DOHH2 (cell line): ENCODE measurements around the gene RNF150.

Experiments
- H3F3A ChIP-seq: fragments of 200-600 bp; sonication (generic), shearing (Covaris generic); 2 replicates; pipeline ENCODE4 v1.6.0; 2016; ENCODE audit warnings: antibody characterized with exemption, mild to moderate bottlenecking; ENCODE audit not compliant: control insufficient read depth, insufficient read depth
- H3K27ac ChIP-seq: fragments of 200-600 bp; sonication (generic); 2 replicates; pipeline ENCODE4 v1.5.1; 2014; ENCODE audit warnings: low read depth, mild to moderate bottlenecking, low read length, moderate library complexity
- H3K27me3 ChIP-seq: fragments of 200-600 bp; sonication (generic); 2 replicates; pipeline ENCODE4 v1.6.1; 2014; ENCODE audit warnings: mild to moderate bottlenecking, low read length, mixed read lengths; ENCODE audit not compliant: control insufficient read depth
- H3K36me3 ChIP-seq: fragments of 200-600 bp; sonication (generic); 2 replicates; pipeline ENCODE4 v1.6.1; 2014; ENCODE audit warnings: mild to moderate bottlenecking, low read length, moderate library complexity, mixed read lengths; ENCODE audit not compliant: control insufficient read depth
- H3K4me1 ChIP-seq: fragments of 200-600 bp; sonication (generic); 2 replicates; pipeline ENCODE4 v1.6.1; 2014; ENCODE audit warnings: mild to moderate bottlenecking, low read length, mixed read lengths; ENCODE audit not compliant: control insufficient read depth
- H3K4me2 ChIP-seq: fragments of 200-600 bp; sonication (generic); 2 replicates; pipeline ENCODE4 v1.6.0; 2014; ENCODE audit warnings: mild to moderate bottlenecking, low read length, moderate library complexity
- H3K4me3 ChIP-seq: fragments of 200-600 bp; sonication (generic); 2 replicates; pipeline ENCODE4 v1.5.1; 2014; ENCODE audit warnings: mild to moderate bottlenecking, low read length, mixed read lengths
- H3K79me2 ChIP-seq: fragments of 200-600 bp; sonication (generic); 2 replicates; pipeline ENCODE4 v1.6.1; 2014; ENCODE audit warnings: mild to moderate bottlenecking, low read length, mixed read lengths; ENCODE audit not compliant: control insufficient read depth
- H3K9me2 ChIP-seq: fragments of 200-600 bp; sonication (generic); replicated peaks from 2 replicates; pipeline ENCODE4 v1.6.1; 2014; ENCODE audit warnings: mild to moderate bottlenecking, low read length, mixed read lengths; ENCODE audit not compliant: control insufficient read depth
- H3K9me3 ChIP-seq: fragments of 200-600 bp; sonication (generic); 2 replicates; pipeline ENCODE4 v1.6.1; 2014; ENCODE audit warnings: antibody characterized with exemption, low read length, mixed read lengths; ENCODE audit not compliant: control insufficient read depth, insufficient read depth
- H4K20me1 ChIP-seq: fragments of 200-600 bp; sonication (generic); 2 replicates; pipeline ENCODE4 v1.6.0; 2014; ENCODE audit warnings: low read depth, mild to moderate bottlenecking, antibody characterized with exemption, low read length, moderate library complexity; ENCODE audit not compliant: control insufficient read depth, insufficient read depth
- EZH2phosphoT487 ChIP-seq: fragments of 200-600 bp; sonication (generic); IDR thresholded peaks from 2 replicates; pipeline ENCODE4 v1.6.1; 2017; ENCODE audit warnings: borderline replicate concordance, mild to moderate bottlenecking, antibody characterized with exemption, low read length, moderate library complexity, mixed read lengths
- TF ChIP-seq, protein P1 (sequence below): fragments of 200-600 bp; sonication (generic); IDR thresholded peaks from one replicate; pipeline ENCODE4 v1.5.1; 2014; ENCODE audit warnings: antibody characterized with exemption, mild to moderate bottlenecking, low read depth, low read length; ENCODE audit not compliant: poor library complexity, severe bottlenecking

Gene RNF150

DNA sequence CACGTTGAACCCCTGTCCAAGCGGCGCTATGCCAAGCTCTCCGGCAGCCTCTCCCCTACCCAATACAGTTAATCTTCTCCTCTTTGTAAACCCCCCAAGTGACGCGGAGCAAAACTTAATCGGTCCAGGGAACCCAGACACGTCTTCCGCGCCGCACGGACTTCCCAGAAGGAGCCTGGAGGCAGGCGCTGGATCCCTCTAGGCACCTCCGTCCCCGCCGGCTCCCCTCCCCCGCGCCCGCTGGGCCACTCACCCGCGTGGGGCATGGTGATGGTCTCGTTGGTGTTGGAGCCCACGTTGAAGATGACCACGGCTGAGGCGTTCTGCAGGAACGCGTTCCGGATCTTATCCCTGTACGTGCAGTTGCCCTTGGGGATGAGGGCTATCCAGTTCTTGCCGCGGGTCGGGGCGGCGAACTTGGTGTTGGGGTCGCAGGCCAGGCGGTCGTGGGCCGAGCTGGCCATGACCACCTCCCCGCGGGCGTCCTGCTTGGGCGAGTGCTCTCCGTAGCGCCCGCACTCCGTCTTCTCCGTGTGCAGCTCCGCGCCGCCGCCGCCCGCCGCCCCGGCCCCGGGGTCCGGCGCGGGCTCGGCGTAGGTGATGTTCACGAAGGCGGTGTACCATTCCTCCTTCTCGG lies 1.1 kb downstream of the RNF150 start:
- Histone ChIP-seq H3K4me1 (peaks cover 6% of the 10 kb centered on the region; the same call in 1 of the 2 replicates), H3F3A (no peaks in the 10 kb centered on the region), H3K9me2 (no peaks in the 10 kb centered on the region), H3K79me2 (no peaks in the 10 kb centered on the region), H3K27ac (no peak overlapping the region), H3K27me3 (peaks cover 8% of the 10 kb centered on the region), H3K4me3 (no peak overlapping the region), H4K20me1 (no peaks in the 10 kb centered on the region), H3K36me3 (no peaks in the 10 kb centered on the region), H3K9me3 (no peaks in the 10 kb centered on the region), H3K4me2 (no peak overlapping the region)
- TF ChIP-seq, protein P1, sequence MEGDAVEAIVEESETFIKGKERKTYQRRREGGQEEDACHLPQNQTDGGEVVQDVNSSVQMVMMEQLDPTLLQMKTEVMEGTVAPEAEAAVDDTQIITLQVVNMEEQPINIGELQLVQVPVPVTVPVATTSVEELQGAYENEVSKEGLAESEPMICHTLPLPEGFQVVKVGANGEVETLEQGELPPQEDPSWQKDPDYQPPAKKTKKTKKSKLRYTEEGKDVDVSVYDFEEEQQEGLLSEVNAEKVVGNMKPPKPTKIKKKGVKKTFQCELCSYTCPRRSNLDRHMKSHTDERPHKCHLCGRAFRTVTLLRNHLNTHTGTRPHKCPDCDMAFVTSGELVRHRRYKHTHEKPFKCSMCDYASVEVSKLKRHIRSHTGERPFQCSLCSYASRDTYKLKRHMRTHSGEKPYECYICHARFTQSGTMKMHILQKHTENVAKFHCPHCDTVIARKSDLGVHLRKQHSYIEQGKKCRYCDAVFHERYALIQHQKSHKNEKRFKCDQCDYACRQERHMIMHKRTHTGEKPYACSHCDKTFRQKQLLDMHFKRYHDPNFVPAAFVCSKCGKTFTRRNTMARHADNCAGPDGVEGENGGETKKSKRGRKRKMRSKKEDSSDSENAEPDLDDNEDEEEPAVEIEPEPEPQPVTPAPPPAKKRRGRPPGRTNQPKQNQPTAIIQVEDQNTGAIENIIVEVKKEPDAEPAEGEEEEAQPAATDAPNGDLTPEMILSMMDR, result no peak
- no peak for TF ChIP-seq EZH2phosphoT487

DNA sequence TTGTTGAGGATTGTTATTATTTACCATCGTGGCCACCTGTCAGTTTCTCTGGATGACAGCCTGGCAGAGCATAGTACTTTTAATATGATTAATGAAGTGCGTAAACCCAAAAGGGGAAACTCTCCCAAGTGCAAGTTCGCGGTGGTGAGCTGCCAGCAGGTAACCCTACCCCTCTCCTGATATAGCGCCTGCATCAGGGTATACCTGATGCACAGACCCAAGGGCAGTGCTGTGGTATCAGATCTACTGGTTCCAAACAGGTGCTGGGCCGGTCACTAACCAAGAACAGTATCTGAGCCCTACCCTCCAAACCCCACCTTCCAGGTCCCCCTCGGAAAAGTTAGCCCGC lies 1.6 kb downstream of the RNF150 start:
- Histone ChIP-seq H3K4me1 (peaks cover 6% of the 10 kb centered on the region; the same call in 1 of the 2 replicates), H3K9me3 (no peaks in the 10 kb centered on the region), H3K27me3 (peaks cover 8% of the 10 kb centered on the region), H3K27ac (no peak overlapping the region), H3K4me3 (no peak overlapping the region), H3K9me2 (no peaks in the 10 kb centered on the region), H3K79me2 (no peaks in the 10 kb centered on the region), H3F3A (no peaks in the 10 kb centered on the region), H4K20me1 (no peaks in the 10 kb centered on the region), H3K36me3 (no peaks in the 10 kb centered on the region), H3K4me2 (no peak overlapping the region)
- TF ChIP-seq, protein P1, result no peak

DNA sequence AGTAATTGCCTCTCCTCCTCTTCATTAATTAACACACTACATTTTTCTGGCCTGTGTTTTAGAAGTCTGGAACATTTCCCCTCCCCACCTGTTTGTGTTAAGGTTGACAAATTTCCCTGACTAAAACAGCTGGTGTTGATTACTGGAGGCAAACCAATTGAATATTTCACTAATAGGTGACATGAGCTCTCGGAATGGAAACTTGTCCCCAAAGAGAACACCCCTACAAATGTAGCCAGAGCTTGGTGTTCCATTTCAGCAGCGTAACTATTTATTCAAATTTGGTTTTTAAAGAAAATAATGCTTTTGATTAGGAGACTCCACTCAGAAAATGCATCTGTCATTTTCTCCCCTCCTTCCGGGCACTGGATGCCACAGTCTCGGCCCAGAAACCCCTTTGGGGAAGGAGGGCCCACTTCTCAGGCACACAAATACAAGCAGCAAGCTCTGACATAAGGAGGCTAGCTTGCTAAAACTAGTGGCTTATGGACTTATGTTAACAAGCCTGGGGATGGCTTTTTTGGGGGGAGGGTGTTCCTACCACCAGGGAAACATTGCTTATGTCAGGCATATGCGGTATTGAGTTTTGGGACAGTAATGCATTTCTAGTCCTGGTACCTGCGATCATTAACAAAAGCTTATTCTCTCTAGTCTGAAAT lies 2.2 kb downstream of the RNF150 start:
- peaks cover 8% of the 10 kb centered on the region for H3K27me3 ChIP-seq
- no peak for TF ChIP-seq EZH2phosphoT487
- TF ChIP-seq, protein P1, result no peak
- no peaks in the 10 kb centered on the region for H3F3A ChIP-seq
- H3K4me1 ChIP-seq, result peaks cover 6% of the 10 kb centered on the region; the same call in 1 of the 2 replicates
- no peak overlapping the region for H3K4me3 ChIP-seq
- H3K79me2 ChIP-seq, result no peaks in the 10 kb centered on the region
- H3K27ac ChIP-seq, result no peak overlapping the region
- no peaks in the 10 kb centered on the region for H3K9me2 ChIP-seq
- no peaks in the 10 kb centered on the region for H4K20me1 ChIP-seq
- no peaks in the 10 kb centered on the region for H3K36me3 ChIP-seq
- no peaks in the 10 kb centered on the region for H3K9me3 ChIP-seq
- no peak overlapping the region for H3K4me2 ChIP-seq
